ENCODE measurements around the gene CCDC148.

- no peak for TF ChIP-seq REST (IDR thresholded peaks at IDR 0.05; ENCODE audit: unreplicated experiment)
- TF ChIP-seq, protein P1, sequence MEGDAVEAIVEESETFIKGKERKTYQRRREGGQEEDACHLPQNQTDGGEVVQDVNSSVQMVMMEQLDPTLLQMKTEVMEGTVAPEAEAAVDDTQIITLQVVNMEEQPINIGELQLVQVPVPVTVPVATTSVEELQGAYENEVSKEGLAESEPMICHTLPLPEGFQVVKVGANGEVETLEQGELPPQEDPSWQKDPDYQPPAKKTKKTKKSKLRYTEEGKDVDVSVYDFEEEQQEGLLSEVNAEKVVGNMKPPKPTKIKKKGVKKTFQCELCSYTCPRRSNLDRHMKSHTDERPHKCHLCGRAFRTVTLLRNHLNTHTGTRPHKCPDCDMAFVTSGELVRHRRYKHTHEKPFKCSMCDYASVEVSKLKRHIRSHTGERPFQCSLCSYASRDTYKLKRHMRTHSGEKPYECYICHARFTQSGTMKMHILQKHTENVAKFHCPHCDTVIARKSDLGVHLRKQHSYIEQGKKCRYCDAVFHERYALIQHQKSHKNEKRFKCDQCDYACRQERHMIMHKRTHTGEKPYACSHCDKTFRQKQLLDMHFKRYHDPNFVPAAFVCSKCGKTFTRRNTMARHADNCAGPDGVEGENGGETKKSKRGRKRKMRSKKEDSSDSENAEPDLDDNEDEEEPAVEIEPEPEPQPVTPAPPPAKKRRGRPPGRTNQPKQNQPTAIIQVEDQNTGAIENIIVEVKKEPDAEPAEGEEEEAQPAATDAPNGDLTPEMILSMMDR (conservative IDR thresholded peaks at IDR 0.05; ENCODE audit: low read depth in 2 of 2): no peak
- TF ChIP-seq EZH2 (IDR thresholded peaks at IDR 0.05; ENCODE audit: low read depth, unreplicated experiment): no peak
- no peak for TF ChIP-seq EZH2phosphoT487 (IDR thresholded peaks at IDR 0.05; ENCODE audit: unreplicated experiment)
- no peak for TF ChIP-seq CREB1 (CRISPR knock-in tag; IDR thresholded peaks at IDR 0.05; ENCODE audit: low read depth)
- TF ChIP-seq ETS1 (IDR thresholded peaks at IDR 0.05): no peak
- no peak for TF ChIP-seq STAT1 (IDR thresholded peaks at IDR 0.05; ENCODE audit: unreplicated experiment)
- TF ChIP-seq POLR2AphosphoS5 (IDR thresholded peaks at IDR 0.05; ENCODE audit: low read depth): no peak
- TF ChIP-seq ZNF331 (CRISPR knock-in tag; IDR thresholded peaks at IDR 0.05; ENCODE audit: low read depth): no peak
- no peak for TF ChIP-seq JUNB (IDR thresholded peaks at IDR 0.05; ENCODE audit: unreplicated experiment)
- no peak for TF ChIP-seq ZNF114 (CRISPR knock-in tag; IDR thresholded peaks at IDR 0.05)
- TF ChIP-seq NANOG (IDR thresholded peaks at IDR 0.05; ENCODE audit: borderline replicate concordance): no peak
- TF ChIP-seq ZNF462 (CRISPR knock-in tag; IDR thresholded peaks at IDR 0.05): no peak
Observed at GRCh38 chr2:158199928-158200650, 256.5 kb downstream of the CCDC148 start.

All from GM23338 (cell line).